ENCODE results near the gene AFAP1. TPM values are rescaled to one million over a fixed set of nuclear protein-coding genes. Genes with fewer than 3 reads are reported as not detected.
A peak's percentile ranks its signal among the peaks of the same experiment; 100 is the strongest.

The AFAP1 gene
- total and polyA plus RNA-seq, 8 donors: 23.6 to 31.4 (median 27.4) TPM

DNA sequence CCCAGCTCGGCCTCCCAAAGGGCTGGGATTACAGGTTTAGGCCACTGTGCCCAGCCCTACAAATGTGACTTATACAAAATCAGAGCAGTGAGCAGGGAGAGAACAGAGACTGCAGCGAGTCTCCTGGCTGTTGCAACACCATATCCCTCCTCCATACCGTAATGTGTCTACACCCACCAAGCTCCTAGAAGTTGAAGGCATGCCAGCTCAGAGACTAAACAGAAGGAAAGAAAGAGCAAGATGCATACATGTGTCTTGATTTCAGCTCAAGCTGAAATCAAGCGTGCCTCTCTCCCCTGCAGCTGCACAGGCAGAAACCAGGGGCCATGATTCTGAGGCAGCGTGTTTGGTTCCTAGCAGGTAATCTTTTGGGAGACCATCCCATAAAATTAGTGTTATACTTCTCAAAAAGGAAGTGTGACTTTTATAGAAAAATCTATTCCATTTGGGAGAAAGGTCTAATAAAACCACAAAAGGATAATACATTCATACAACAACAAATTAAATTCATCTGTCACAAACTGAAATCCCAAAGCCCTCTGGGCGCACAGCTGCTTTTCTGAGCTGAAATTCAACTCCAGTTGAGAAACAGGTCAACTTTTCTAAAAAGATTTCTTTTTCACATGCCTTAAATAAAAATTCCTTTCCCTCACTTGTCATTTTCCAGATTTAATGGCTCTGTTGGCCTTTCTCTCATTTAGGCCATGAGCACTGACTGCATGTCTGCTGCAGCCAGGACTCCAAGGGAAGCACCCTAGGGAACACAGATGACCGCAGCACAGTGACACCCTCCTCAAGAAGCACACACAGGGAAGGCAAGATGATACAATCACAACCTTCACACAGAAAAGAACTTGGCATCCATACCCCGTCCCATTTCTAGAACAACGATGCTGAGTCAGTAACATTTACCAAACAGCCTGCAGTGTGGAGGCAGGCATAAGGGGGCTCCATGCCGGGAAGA lies 34.4 kb downstream of the AFAP1 start:
- Histone ChIP-seq H3K9me3 (no peaks in the 10 kb centered on the region), H3K27ac (peak overlapping the region in 1 of 2 donors; percentile 69), H3K27me3 (no peaks in the 10 kb centered on the region), H3K4me1 (peaks cover 12 to 18% of the 10 kb centered on the region in 2 donors), H3K4me3 (no peak overlapping the region), H3K36me3 (no peaks in the 10 kb centered on the region)
- TF ChIP-seq, protein P1, sequence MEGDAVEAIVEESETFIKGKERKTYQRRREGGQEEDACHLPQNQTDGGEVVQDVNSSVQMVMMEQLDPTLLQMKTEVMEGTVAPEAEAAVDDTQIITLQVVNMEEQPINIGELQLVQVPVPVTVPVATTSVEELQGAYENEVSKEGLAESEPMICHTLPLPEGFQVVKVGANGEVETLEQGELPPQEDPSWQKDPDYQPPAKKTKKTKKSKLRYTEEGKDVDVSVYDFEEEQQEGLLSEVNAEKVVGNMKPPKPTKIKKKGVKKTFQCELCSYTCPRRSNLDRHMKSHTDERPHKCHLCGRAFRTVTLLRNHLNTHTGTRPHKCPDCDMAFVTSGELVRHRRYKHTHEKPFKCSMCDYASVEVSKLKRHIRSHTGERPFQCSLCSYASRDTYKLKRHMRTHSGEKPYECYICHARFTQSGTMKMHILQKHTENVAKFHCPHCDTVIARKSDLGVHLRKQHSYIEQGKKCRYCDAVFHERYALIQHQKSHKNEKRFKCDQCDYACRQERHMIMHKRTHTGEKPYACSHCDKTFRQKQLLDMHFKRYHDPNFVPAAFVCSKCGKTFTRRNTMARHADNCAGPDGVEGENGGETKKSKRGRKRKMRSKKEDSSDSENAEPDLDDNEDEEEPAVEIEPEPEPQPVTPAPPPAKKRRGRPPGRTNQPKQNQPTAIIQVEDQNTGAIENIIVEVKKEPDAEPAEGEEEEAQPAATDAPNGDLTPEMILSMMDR (IDR thresholded peaks at IDR 0.05): no peak
- DNase-seq (peak in 1 of 4 donors; percentile 68), ATAC-seq (peak; percentile 34)
- intact Hi-C loops (cut with DNase I): no loop called here

DNA sequence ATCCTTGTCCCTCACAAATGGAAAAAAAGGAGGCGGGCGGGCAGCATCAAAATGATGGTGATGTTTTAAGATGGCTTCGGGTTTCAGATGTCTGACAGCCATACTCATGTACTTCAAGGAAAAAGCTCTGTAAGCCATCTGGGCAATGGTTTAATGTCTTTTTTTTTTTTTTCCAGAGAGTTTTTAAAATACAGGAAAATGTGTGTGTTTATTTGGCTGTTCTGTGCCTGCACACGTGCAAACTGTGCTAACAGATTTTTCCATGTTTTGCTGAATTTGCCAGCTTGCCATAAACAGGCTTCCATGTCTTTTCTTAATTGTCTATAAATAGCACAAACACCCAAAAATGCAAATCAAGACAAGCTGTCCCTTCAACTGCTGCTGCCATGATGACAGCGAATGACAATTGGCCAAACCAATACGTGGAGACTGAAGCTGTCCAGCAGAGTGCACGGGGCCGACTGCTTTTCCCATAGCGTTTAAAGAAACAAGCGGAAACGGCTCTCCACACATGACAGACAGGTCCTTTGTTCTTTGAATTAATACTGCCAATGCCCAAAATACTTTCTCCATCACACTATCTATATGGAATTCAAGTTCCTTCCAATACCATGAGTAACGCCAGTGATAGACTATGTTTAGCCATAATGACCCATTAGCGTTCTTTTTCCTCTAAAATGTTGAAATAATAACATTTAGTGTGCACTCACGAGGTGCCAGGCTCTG lies 35.7 kb downstream of the AFAP1 start:
- no peaks in the 10 kb centered on the region for H3K27me3 ChIP-seq
- H3K4me3 ChIP-seq: no peak overlapping the region
- TF ChIP-seq, protein P1 (IDR thresholded peaks at IDR 0.05): no peak
- H3K36me3 ChIP-seq: no peaks in the 10 kb centered on the region
- intact Hi-C loops (cut with DNase I): no loop called here
- peaks cover under 1 to 9% of the 10 kb centered on the region in 2 donors for H3K4me1 ChIP-seq
- ATAC-seq (no peak), DNase-seq (peak in 1 of 4 donors; percentile 56)
- no peaks in the 10 kb centered on the region for H3K9me3 ChIP-seq
- H3K27ac ChIP-seq: peak overlapping the region in 1 of 2 donors; percentile 69

DNA sequence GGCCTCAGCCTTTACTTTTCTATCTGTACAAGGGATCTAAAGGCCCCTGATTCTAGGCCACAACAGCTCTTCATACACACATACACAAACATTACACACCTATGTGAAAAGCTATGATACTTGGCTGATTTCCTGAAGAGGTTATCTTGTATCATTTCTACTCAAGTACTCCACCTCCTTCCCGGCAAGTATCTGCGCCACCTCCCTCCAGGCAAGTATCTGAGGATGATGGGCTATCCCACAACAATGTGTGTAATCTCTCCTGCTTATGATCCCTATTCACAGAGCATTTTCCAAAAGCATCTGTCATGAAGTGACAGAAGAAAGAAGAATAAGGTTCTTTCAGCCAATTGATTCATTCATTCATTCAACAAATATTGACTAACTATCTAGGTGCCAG lies 36.8 kb downstream of the AFAP1 start:
- no peaks in the 10 kb centered on the region for H3K36me3 ChIP-seq
- no peak for DNase-seq
- no peak overlapping the region for H3K4me3 ChIP-seq
- TF ChIP-seq, protein P1 (IDR thresholded peaks at IDR 0.05): no peak
- intact Hi-C loops (cut with DNase I): no loop called here
- H3K27me3 ChIP-seq: no peaks in the 10 kb centered on the region
- no peaks in the 10 kb centered on the region for H3K9me3 ChIP-seq
- peaks cover 0 to 9% of the 10 kb centered on the region in 2 donors for H3K4me1 ChIP-seq
- no peak overlapping the region for H3K27ac ChIP-seq
- no peak for ATAC-seq

DNA sequence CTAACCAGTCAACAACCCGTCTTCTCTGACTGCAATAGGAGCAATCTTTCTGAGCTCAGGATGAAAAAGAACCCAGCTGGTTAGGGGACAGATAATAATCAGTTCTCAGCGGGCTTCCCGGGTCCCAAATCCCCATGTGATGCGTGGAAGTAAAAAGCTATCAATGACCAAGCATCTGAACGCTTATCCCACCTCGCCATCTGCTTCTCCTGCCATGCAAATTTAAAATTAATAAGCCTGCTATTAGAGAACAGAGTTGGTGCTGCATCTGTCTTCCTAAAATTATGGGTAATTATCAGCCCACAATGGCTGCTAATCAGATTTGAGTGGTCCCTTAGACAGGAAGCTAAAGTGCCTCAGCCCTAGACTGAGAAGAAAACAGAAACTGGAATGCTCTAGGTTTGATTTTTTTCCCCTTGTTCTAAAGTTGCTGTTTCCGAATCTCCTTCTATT lies 37.5 kb downstream of the AFAP1 start:
- peaks cover 0 to 9% of the 10 kb centered on the region in 2 donors for H3K4me1 ChIP-seq
- H3K9me3 ChIP-seq: no peaks in the 10 kb centered on the region
- H3K27me3 ChIP-seq: no peaks in the 10 kb centered on the region
- H3K4me3 ChIP-seq: no peak overlapping the region
- ATAC-seq: no peak
- H3K27ac ChIP-seq: no peak overlapping the region
- TF ChIP-seq, protein P1 (IDR thresholded peaks at IDR 0.05): no peak
- intact Hi-C loops (cut with DNase I): no loop called here
- H3K36me3 ChIP-seq: no peaks in the 10 kb centered on the region
- no peak for DNase-seq

Measured in left lung (tissue), 10 donors.